NCI-H1930 (cell line): ENCODE data around the gene WIPF2.

ENCODE experiments used
- DNase-seq, 2 experiments: peaks; one replicate each; lab custom pipeline; 2025; lab: John Stamatoyannopoulos, UW

The WIPF2 gene

GRCh38 chr17:40313668-40314583, 94.8 kb downstream of the WIPF2 start:
- no peak for DNase-seq

GRCh38 chr17:40314584-40314956, 95.5 kb downstream of the WIPF2 start:
- DNase-seq: no peak

GRCh38 chr17:40315206-40315605, 96.1 kb downstream of the WIPF2 start:
- DNase-seq: no peak

GRCh38 chr17:40315678-40316570, 96.8 kb downstream of the WIPF2 start:
- no peak for DNase-seq

- no peak for DNase-seq
Observed at GRCh38 chr17:40316571-40317344, 97.7 kb downstream of the WIPF2 start.

GRCh38 chr17:40317345-40317873, 98.3 kb downstream of the WIPF2 start:
- DNase-seq: no peak

- DNase-seq: peak; percentile 85 to 88
Observed at GRCh38 chr17:40317880-40318829, 99.1 kb downstream of the WIPF2 start.

GRCh38 chr17:40318830-40319391, 99.8 kb downstream of the WIPF2 start:
- DNase-seq: no peak

- DNase-seq: no peak
Observed at GRCh38 chr17:40319651-40320540, 100.8 kb downstream of the WIPF2 start.

GRCh38 chr17:40320756-40321523, 101.8 kb downstream of the WIPF2 start:
- no peak for DNase-seq

GRCh38 chr17:40321524-40321929, 102.4 kb downstream of the WIPF2 start:
- no peak for DNase-seq

- DNase-seq: no peak
Observed at GRCh38 chr17:40321961-40322357, 102.9 kb downstream of the WIPF2 start.

GRCh38 chr17:40322358-40323315, 103.5 kb downstream of the WIPF2 start:
- no peak for DNase-seq

GRCh38 chr17:40323391-40324381, 104.6 kb downstream of the WIPF2 start:
- DNase-seq: no peak

GRCh38 chr17:40325156-40326013, 106.3 kb downstream of the WIPF2 start:
- no peak for DNase-seq
